ENCODE results near the gene B2M.
"Not testable (repeated sequence)": the region's sequence is repeated elsewhere in the genome, so short reads cannot be mapped to it uniquely, and the experiment has no call there.

The B2M gene

GRCh38 chr15:44720460-44721176, 9.3 kb downstream of the B2M start:
- no peak for DNase-seq (ENCODE audit: low read depth in 1 of 2, low spot score in 1 of 2)

GRCh38 chr15:44722011-44722410, 10.7 kb downstream of the B2M start:
- DNase-seq (ENCODE audit: low read depth in 1 of 2, low spot score in 1 of 2), result no peak

DNA sequence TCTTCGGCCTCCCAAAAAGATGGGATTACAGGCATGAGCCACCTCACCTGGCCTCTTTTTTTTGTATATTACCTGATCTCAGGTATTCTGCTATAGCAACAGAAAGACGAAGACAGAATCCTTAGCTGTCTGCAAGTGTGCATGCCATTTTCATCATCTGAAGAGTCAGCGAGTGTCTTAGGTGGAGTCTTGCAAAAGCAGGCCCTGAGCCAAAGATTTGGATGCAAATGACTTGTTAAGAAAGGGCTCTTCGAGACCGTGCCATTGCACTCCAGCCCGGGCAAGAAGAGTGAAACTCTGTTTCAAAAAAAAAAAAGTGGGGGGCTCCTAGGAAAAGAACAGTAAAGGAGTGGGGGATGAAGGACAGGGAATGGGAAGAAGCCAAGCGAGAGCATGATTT, 14.8 kb downstream of the B2M start:
- no peak for DNase-seq (ENCODE audit: low read depth in 1 of 2, low spot score in 1 of 2)

DNA sequence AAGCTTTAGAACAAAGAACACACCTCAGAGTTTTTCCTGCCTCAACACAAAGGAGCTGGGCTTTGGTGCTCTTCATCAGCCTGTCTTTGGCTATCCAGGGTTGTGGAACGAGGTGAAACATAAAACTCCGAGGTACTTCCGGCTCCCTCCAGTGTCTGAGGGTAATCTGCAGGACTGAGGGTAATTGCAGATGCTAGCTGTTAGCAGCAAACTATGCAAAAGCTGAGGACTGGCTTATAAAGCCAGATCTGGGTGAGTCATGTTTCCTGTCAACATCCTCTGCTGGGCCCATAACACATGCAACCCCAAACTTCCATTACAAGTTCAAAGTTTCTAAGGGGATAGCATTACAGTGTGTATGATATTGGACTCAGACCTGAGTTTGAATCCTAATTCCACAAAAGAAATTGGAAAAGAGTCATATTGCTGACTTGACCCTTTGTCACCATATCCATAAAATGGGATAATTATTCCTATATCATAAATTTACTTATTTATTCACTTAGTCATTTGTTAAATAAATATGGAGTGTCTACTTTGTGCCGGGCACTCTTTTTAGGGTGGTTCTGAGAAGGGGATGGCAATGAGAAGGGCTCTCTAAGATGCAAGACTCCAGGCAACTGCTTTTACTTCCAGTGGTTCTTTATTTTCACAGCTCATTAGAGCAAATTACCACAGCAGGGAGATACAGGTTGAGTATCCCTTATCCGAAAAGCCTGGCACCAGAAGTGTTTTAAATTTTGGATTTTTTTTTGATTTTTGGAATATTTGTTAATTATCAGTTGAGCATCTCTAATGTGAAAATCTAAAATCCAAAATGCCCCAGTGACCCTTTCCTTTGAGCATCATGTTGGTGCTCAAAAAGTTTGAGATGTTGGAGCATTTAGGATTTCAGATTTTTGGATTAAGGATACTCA, 15.5 kb downstream of the B2M start:
- peak in 1 of 2 donors; percentile 46 for DNase-seq (ENCODE audit: low read depth in 1 of 2, low spot score in 1 of 2)

DNA sequence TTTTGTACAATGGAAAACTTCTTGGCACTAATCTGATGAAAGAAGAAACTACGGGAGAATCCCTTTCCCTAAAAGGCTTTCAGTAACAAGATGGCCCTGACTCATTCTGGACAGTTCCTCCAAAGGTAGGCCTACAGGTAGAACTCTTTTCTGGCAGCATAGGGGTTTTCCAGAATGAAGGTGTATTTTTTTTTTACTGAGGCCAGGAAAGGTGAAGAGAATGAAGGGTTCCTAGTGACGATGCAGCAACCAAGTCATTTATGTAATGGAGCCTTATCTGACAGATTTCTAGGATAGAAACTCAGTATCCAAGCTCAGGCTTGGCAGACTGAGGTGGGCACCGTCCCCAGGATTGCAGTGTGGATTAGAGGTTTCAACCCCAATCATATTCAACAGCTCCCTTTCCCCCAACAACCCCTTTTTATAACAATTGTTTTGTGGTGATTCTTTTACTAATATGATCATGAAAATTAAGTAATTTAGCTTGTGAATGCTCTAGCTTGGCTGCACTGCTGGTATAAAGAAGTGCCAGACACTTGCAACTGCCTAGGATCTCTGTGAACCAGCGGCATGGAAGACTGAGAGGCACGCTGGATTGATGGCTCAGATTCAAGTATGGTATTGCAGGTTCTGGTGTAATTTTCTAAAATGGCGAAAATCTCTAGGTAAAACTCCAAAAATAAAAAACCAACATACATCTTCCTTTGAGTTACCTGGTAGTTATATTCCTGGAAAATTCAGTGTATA, 16.3 kb downstream of the B2M start:
- no peak for DNase-seq (ENCODE audit: low read depth in 1 of 2, low spot score in 1 of 2)

- not testable (repeated sequence) for DNase-seq (ENCODE audit: low read depth in 1 of 2, low spot score in 1 of 2)
Observed at GRCh38 chr15:44728232-44728575, 16.9 kb downstream of the B2M start.

DNA sequence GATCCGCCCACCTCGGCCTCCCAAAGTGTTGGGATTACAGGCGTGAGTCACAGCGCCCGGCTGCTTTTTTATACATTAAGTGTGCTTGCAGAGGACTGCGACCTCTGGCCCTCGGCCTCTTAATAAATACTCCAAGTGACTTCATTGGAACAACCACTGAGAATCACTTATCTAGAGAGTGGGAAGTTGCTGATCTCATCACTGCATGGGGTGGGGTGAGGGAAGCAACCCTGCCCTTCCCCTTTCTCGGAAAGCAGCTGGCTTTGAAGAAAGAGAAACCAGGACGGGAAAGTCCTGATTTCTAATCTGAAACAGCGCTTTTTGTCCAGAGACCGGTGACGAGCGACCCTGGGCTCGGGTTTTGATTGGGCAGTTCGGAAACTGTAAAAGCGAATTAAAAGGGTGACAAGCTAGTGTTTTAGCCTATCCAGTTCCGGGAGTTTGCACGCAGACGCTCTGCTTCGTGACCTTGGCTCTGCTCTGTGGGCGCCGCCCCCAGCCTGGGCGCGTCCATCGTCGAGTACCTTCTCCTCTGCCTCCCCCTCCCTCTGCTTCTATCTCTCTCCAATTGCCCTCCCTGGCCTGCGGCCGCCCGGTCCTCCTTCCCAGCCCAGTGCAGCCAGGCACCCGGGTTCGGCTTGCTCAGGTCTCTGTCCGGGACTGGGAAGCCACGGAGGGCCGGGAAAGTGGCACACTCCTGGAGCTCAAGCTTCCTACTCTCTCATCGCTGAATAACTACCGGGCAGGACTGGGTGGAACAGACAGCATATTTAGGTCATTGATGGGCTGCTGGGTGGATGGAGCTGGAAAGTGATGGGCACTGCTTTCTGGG, 17.5 kb downstream of the B2M start:
- peak; percentile 82 to 87 for DNase-seq (ENCODE audit: low read depth in 1 of 2, low spot score in 1 of 2)

DNA sequence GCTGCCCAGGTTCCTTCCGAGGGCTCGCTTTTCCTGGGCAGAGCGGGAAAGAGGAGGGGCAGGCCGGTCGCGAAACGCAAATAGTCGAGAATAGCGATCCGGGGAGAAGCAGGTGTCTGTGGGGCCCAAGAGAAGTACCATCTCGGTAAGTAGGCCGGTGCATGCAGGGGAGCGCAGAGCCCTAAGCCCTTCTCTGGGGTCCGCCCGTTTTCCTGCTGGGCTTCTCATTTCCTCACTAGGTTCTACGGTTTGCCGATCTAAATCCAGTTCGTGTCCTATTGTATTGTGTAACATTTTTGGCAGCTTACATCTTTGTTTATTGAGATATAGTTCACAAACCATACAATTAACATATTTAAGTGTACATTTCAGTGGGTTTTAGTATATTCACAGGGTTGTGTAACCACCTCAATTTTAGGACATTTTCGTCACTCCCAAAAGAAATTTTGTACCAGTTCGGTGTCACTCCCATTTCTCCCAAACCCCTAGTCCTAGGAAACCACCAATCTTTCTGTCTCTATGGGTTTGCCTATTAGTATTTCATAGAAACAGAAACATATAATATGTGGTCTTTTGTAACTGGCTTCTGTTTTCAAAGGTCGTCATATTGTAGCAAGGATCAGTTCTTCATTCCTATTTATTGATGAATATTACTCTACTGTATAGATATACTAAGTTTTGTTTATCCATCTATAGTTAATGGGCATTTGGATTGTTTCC, 18.3 kb downstream of the B2M start:
- no peak for DNase-seq (ENCODE audit: low read depth in 1 of 2, low spot score in 1 of 2)

- no peak for DNase-seq (ENCODE audit: low read depth in 1 of 2, low spot score in 1 of 2)
Observed at GRCh38 chr15:44734839-44735481, 23.6 kb downstream of the B2M start.

DNA sequence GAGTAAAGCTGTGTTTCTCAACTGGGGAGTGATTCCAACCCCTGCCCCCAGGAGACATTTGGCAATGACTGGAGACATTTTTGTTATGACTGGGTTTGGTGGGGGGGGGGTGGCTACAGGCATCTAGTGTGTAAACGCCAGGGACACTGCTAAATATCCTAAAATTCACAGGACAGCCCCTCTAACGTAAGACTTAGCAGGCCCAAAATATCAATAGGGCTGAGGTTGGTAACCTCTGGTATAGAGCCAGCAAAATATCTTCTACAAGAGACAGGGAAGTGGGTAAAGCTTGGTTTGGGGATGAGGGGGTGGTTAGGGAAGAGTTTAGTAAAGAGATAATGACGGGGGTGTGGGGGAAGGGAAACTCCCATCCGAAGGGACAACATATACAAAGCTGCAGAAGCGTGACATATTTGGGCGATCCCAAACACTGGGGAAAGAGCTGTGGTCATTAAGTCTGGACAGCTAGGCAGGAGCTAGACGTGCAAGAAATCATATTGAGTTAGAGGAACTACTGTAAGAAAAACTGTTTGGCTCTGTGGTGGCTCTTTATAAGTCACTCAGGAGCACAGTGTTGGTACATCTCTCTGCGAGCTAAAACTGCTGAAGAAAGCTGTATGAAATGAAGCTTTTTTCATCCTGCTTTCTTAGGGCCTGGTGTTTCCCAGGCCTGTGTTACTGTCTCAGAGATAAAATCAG, 24.3 kb downstream of the B2M start:
- DNase-seq (ENCODE audit: low read depth in 1 of 2, low spot score in 1 of 2), result no peak

DNA sequence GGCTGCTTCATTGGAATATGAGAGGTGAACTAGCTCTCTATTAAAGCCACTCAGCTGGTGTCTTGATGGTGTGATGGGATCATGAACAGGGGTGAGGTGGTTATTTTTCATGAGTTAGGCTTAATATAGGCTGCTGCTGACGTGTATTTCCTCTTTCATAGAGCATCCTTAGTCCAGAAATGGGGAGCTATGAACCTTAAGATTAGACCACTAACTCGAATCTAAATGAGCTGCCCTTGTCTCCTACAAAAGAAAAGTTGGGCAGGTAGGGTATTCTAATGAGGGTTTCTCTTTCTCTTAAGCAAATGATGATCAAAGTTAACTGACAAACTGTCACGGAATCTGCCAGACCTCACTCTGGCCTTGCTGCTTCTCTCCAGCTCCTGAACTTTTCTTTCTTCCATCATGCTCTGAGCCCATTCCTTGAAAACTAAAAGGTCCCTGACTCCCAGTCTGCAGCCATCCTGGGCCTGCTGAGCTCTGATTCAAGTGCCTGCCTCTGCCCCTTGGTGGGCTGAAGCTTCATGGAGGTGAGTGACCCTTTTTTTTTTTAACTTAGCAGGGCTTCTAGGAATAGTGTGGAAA, 25.0 kb downstream of the B2M start, which contains the start of gene TRIM69:
TSS of gene TRIM69 (plus strand) at position 348 of the 585 bp plus-strand sequence. CDS start at position 525, 177 bp downstream.
- no peak for DNase-seq (ENCODE audit: low read depth in 1 of 2, low spot score in 1 of 2)

GRCh38 chr15:44738340-44738984, 27.1 kb downstream of the B2M start:
- DNase-seq (ENCODE audit: low read depth in 1 of 2, low spot score in 1 of 2), result no peak

DNA sequence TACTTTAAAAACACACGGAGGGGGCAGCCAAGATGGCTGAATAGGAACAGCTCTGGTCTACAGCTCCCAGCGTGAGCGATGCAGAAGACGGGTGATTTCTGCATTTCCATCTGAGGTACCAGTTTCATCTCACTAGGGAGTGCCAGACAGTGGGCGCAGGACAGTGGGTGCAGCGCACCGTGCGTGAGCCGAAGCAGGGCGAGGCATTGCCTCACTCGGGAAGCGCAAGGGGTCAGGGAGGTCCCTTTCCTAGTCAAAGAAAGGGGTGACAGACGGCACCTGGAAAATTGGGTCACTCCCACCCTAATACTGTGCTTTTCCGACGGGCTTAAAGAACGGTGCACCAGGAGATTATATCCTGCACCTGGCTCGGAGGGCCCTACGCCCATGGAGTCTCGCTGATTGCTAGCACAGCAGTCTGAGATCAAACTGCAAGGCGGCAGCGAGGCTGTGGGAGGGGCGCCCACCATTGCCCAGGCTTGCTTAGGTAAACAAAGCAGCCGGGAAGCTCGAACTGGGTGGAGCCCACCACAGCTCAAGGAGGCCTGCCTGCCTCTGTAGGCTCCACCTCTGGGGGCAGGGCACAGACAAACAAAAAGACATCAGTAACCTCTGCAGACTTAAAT, 28.0 kb downstream of the B2M start:
- DNase-seq (ENCODE audit: low read depth in 1 of 2, low spot score in 1 of 2), result not testable (repeated sequence)

- DNase-seq (ENCODE audit: low read depth in 1 of 2, low spot score in 1 of 2), result not testable (repeated sequence)
Observed at GRCh38 chr15:44743454-44743853, 32.1 kb downstream of the B2M start.

GRCh38 chr15:44753345-44753744, 42.0 kb downstream of the B2M start:
- DNase-seq (ENCODE audit: low read depth in 1 of 2, low spot score in 1 of 2), result no peak

DNA sequence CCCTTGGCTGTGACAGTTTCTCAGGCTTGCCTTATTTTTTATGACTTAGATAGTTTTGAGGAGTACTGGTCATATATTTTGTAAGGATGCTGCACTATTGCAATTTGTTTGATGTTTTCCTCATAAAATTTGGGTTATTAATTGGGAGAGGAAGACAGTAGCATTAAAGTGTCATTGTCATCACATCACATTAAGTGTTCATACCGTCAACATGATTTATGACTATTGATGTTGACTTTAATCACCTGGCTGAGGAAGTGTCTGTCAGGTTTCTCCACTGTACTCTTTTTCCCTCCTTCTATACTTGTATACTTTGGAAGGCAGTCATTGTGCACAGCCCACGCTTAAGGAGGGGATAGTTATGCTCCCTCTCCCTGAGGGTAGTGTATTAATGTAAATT, 51.9 kb downstream of the B2M start:
- DNase-seq (ENCODE audit: low read depth in 1 of 2, low spot score in 1 of 2), result no peak

GRCh38 chr15:44763848-44764247, 52.5 kb downstream of the B2M start:
- no peak for DNase-seq (ENCODE audit: low read depth in 1 of 2, low spot score in 1 of 2)

DNA sequence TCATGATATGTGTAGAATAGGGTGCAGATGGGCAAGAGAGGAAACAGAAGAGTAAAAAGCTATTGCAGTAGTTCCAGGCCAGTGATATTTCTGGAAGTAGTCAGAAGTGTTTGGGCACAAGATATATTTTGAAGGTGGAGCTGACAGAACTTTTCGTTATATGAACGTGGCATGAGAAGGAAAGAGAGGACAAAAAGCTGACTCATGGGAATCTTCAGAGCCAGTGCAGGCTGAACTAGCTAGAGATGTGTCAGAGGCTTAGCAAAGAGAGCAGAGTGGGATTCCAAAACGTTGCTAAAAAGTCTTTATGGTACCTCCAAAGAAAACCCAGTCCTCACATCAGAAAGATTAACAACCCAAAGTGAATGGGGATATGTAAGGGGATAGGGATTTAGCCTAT, 53.7 kb downstream of the B2M start:
- DNase-seq (ENCODE audit: low read depth in 1 of 2, low spot score in 1 of 2), result no peak

Measured in stimulated activated CD4-positive, alpha-beta T cell treated with anti-CD3 and anti-CD28 coated beads, Interleukin-15, amount 100 ng/mL, for 1 hour (primary cell).